Left hindlimb (tissue), 1 donor: ENCODE measurements around the gene ZNF74.
A peak's percentile ranks its signal among the peaks of the same experiment; 100 is the strongest.
"Not testable (repeated sequence)": the region's sequence is repeated elsewhere in the genome, so short reads cannot be mapped to it uniquely, and the experiment has no call there.

Source experiments
- DNase-seq: peaks from one replicate; pipeline ENCODE4 v3.0.0-alpha.2; 2018

Gene ZNF74

DNA sequence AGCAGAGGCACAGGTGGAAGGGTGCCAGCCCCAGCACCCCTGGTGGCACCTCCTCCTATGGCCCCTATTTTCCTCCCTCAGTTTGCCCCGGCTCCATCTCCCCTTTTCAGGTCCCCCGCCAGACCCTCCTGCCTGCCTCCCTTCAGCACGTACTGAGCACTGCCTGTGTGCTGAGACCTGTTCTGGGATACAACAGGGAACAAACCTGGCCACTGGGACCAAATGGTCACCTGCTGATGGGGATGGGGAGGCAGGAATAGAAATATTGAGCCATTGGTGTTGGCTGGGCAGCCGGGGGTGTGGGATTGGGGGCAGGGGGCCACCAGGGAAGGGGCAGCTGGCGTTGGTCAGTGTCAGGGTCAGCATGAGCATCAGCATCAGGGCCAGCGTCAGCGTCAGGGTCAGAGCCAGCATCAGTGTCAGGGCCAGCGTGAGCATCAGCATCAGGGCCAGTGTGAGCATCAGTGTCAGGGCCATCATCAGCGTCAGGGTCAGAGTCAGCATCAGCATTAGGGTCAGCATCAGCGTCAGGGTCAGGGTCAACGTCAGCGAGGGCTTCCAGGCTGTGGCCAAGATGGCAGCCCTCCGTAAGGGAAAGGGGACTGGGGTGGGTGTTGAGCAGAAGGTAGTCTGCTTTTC, 7.5 kb downstream of the ZNF74 start:
- no peak for DNase-seq

DNA sequence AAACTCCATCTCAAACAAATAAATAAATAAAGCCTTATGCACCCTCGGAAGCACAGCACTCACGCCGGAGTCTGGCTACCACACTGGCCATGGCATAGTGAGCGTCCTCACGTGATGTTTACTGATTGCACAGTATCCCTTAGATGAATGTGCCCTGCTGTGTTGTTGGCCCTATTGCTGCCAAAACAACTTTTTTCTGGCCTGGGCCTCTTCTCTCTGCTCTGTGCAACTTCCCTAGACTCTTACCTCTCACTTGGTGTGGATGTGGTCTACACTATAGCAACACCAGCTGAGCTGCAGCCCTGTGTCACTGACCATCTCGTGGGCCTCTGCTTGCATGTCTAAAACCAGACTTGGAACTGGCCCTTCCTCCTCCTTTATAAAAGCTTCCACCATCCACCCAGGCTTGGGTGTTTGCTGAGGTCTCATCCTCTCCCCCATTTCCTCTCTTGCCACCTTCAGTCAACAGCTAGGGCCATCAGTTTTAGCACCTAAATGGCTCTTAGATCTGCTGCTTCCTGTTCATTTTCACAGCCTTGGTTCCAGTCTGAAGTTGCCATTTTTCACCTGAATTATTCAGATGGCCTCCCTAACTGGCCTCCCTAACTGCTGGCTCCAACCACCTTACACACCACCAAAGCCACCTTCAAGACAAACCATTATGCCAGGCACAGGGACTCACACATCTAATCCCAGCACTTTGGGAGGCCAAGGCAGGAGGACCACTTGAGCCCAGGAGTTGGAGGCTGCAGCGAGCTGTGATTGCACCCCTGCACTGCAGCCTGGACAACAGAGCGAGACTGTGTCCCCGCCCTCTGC, 9.2 kb downstream of the ZNF74 start:
- DNase-seq, result no peak

DNA sequence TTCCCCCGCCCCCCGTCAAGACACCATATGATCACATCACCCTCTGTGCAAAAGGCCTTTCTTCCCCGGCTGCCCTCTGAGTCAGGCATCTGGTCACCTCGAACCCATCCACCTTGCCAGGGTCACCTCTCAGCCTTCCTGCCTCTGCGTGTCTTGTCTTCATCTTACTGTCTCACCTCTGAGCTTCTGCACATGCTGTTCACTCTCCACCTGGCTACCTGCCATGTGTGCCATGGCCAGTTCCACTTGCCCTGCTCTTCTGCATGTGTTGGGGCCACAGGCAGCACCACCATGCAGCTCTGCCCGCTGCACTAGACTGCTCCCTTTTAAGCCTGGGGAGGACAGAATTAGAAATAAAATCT, 9.8 kb downstream of the ZNF74 start:
- DNase-seq, result no peak

DNA sequence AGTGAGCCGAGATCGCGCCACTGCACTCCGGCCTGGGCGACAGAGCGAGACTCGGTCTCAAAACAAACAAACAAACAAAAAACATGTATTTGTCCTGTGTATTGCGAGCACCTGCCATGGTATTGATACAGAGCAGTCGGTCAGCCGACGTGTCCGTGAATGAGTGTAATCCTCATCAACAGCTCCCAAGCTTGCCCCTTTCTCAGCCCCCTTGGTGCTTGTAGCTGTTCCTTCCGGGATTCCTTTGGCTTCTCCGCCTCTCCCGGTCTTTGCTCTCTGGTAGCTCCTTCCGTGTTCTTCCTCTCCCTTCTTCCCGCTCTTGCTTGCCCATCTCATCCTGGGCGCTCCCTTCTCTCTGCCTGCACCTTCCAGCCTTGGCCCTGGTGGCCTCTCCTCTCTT, 10.9 kb downstream of the ZNF74 start:
- no peak for DNase-seq

DNA sequence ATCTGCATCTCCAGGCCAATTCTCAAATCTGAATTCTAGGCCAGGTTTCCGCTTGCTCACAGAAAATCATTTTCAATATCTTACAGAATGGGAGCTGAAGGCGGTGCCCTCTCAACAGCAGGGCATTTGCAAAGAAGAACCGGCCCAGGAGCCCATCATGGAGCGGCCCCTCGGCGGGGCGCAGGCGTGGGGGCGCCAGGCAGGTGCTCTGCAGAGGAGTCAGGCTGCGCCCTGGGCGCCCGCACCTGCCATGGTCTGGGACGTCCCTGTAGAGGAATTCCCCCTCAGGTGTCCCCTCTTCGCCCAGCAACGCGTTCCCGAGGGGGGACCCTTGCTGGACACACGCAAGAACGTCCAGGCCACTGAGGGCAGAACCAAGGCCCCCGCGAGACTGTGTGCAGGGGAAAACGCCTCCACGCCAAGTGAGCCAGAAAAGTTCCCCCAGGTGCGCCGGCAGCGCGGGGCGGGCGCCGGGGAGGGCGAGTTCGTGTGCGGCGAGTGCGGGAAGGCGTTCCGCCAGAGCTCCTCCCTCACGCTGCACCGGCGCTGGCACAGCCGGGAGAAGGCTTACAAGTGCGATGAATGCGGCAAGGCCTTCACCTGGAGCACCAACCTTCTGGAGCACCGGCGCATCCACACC, 11.5 kb downstream of the ZNF74 start:
- no peak for DNase-seq

DNA sequence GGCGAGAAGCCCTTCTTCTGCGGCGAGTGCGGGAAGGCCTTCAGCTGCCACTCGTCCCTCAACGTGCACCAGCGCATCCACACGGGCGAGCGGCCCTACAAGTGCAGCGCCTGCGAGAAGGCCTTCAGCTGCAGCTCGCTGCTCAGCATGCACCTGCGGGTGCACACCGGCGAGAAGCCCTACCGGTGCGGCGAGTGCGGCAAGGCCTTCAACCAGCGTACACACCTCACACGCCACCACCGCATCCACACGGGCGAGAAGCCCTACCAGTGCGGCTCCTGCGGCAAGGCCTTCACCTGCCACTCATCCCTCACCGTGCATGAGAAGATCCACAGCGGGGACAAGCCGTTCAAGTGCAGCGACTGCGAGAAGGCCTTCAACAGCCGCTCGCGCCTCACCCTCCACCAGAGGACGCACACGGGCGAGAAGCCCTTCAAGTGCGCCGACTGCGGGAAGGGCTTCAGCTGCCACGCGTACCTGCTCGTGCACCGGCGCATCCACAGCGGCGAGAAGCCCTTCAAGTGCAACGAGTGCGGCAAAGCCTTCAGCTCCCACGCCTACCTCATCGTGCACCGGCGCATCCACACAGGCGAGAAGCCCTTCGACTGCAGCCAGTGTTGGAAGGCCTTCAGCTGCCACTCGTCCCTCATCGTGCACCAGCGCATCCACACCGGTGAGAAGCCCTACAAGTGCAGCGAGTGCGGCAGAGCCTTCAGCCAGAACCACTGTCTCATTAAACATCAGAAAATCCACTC, 12.2 kb downstream of the ZNF74 start:
- no peak for DNase-seq

DNA sequence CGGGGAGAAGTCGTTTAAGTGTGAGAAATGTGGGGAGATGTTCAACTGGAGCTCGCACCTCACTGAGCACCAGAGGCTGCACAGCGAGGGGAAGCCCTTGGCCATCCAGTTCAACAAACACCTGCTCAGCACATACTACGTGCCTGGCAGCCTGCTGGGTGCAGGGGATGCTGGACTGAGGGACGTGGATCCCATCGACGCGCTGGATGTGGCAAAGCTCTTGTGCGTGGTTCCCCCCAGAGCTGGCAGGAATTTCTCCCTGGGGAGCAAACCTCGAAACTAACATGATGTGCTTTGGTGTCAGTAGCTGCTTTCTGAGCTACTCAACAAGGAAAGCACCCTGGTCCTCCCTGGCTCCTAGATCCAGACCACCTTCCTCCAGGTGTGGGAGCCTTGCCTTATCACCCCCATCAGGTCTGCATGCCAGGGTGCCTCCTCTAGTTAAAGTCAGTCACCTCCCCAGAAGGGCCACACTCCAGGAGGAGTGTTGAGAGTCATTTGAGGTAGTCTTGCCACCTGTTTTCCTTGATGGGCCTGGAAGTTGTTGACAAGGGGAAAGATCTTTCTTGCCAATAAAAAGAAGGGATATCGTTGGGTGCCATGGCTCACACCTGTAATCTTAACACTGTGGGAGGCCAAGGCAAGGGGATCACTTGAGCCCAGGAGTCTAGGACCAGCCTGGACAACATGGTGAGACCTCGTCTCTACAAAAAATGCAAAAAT, 12.9 kb downstream of the ZNF74 start:
- no peak for DNase-seq

DNA sequence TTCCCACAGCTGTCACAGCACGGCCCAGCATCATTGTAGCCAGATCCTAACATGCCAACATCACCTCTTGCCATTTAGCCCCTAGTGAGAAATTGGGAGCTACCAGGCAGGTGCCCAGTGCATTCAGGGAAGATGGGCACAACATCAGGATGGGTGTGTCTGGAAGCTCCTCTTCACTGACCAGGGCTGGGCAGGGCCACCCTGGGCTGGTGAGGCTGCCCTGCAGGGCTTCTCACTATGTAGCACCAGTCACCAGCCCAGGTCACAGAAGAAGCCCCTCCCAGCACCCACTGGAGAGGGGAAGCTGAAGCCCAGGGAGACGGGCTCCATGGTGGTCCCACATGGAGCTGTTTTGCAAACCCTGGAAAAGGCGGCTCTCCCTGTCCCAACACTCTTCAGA, 13.9 kb downstream of the ZNF74 start:
- no peak for DNase-seq

DNA sequence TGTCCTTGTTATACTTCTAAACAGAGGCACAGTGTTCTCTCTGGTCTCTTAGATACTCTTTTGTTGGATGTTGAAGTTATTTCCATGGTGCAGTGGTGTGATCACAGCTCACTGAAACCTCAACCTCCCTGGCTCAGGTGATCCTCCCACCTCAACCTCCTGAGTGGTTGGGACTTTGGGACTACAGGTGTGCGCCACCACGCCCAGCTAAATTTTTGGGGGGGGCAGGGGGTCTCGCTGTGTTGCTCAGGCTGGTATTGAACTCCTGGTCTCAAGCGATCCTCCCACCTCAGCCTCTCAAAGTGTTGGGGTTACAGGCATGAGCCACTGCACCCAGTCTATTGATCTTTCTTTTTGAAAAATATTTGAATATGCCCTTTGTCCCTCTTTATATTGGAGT, 14.9 kb downstream of the ZNF74 start:
- no peak for DNase-seq

DNA sequence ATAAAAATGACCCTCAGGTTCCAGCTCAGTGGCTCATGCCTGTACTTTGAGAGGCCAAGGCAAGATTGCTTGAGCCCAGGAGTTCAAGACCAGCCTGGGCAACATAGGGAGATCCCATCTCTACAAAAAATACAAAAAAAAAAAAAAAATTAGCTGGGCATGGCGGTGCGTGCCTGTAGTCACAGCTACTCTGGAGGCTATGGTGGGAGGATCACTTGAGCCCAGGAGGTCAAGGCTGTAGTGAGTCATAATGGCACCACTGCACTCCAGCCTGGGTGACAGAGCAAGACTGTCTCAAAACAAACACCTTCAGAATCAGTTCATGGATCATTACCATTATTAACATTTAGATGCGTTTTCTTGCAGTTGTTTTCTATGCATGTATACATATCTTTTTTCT, 15.4 kb downstream of the ZNF74 start:
- not testable (repeated sequence) for DNase-seq

DNA sequence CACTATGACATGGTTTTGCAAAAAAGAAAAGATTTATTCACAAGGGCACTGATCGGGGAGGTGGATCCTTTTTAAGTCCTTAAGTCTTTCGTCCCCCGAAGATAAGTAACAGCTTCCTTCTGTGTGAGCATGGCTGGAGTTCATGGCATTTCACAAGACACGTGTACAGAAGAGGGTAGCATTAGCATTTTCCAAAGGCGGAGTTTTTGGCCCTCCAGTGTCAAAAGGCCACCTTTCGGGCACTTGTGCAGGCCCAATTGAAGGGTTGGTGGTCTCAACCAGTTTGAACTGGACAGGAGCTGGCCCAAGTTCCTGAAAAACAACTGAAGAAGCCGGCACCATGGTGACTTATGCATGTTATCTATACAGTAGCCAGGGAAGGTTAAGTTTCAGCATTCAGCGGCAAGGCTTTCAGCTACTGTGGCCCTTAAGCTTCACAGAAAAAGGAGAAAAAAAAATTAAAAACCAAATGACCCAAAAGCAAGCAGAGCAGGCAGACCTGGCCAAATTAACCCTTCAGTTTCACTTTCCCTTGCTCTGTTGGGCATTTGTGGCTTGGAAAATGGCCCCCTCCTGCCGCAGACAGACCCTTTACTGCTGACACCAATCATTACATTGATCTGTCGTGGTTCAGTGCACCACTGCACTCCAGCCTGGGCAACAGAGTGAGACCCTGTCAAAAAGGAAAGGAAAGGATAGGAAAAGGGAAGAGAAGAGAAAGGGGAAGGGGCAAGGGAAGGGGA, 18.7 kb downstream of the ZNF74 start:
- DNase-seq, result no peak

DNA sequence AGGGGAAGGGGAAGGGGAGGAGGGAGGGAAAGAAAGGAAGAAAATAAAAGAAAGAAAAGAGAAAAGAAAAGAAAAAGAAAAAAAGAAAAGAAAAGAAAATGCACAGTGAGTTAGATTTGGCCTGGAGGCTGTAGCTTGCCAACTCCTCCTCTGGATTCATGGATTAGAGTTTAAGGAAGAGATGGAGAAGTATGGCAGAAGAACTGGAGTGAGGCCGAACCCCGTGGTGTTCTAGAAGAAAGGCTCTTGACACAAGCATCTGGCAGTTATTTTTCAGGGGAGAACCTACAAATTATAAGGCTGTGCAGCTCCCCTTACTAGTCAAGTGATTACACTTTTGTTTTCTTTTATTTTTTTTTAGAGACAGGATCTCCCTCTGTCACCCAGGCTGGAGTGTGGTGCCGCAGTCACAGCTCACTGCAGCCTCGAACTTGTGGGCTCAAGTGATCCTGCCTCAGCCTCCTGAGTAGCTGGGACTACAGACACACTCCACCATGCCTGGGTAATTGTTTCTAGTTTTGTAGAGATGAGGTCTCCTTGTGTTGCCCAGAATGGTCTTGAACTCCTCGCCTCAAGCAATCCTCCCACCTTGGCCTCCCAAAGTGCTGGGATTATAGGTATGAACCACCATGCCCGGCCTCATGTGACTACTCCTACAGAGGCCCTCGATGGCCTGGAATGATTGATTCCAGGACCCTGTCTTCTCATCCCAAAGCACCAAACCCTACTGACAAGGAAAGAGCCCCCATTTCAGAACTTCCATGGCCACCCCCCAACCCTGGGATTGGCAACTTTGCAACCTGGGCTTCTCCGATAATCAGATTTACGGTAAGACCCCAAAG, 19.5 kb downstream of the ZNF74 start:
- DNase-seq, result no peak

DNA sequence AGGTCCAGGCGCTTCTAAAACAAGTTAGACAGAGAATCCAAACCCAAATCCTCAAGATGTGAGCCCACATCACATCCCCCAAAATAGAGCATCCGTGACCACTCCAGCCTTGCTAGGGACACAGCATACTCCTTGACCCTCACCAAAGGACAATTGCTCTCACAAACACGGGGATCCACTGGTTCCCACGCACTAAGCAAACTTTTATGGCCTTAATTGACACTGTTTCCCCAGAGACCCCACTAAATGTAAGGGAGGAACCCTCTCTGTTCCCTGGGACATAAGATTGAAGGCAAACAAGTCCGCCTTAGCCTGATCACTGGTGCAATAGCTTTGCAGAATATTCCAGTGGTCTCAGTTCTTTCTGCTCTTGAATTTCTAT, 20.1 kb downstream of the ZNF74 start:
- DNase-seq, result no peak

DNA sequence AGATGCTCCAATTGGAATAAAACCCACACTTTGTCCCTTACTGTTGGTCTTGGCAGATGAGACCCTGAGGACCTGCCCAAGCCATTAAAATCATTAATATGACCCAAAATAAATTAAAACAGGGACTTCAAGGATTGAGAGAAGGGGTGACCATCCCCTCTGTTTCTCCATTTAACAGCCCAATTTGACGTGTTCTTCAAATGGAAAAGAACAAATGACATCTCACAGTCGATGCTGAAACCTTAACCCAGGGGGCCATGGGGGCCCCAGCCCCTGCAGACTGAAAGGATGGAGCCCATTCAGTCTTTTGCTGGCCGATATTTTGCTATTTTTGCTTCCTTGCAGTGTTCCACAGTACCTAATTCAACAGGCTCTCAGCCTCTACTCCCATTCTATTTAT, 20.5 kb downstream of the ZNF74 start:
- DNase-seq, result no peak

DNA sequence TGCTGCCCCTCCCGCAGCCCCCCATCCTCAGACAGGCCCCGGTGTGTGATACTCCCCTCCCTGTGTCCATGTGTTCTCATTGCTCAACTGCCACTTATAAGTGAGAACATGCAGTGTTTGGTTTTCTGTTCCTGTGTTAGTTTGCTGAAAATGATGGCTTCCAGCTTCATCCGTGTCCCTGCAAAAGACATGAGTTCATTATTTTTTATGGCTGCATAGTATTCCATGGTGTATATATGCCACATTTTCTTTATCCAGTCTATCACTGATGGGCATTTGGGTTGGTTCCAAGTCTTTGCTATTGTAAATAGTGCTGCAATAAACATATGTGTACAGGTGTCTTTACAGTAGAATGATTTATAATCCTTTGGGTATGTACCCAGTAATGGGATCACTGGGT, 21.3 kb downstream of the ZNF74 start:
- not testable (repeated sequence) for DNase-seq

DNA sequence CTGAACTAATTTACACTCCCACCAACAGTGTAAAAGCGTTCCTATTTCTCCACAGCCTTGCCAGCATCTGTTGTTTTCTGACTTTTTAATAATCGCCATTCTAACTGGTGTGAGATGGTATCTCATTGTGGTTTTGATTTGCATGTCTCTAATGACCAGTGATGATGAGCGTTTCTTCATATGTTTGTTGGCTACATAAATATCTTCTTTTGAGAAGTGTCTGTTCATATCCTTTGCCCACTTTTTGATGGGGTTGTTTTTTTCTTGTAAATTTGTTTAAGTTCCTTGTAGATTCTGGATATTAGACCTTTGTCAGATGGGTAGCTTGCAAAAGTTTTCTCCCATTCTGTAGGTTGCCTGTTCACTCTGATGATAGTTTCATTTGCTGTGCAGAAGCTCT, 21.7 kb downstream of the ZNF74 start:
- DNase-seq, result not testable (repeated sequence)

DNA sequence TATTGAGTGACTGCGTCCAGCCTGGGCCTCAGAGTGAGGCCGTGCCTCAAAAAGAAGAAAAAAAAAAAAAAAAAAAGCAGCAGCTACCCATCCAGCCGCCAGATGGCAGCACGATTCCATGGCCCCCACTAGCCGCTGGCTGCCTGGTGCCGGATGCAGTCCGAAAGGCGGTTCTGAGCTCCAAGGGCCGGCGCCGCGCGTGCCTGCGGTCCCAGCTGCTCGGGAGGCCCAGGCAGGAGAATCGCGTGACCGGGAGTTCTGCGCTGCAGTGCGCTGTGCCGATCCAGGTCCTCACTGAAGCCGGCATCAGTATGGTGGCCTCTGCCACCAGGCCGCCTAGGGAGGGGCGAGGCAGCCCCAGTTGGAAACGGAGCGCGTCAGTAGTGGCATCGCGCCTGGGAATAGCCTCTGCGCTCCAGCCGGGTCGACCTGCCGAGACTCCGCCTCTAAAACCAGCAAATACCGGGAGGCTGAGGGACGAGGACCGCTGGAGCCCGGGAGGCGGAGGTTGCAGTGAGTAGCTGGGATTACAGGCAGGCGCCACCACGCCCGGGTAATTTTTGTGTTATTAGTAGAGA, 24.3 kb downstream of the ZNF74 start:
- DNase-seq, result peak; percentile 90

DNA sequence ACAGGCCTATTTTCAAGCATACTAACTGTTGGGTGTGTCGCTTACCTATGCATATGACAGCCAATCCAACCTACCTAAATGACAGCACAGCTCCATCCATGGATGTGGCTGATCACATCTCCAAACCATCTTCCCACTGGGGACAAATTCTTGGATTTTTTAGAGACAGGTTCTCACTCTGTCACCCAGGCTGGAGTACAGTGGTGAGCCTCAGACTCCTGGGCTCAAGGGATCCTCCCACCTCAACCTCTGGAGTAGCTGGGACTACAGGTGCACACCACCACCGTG, 25.7 kb downstream of the ZNF74 start:
- no peak for DNase-seq

DNA sequence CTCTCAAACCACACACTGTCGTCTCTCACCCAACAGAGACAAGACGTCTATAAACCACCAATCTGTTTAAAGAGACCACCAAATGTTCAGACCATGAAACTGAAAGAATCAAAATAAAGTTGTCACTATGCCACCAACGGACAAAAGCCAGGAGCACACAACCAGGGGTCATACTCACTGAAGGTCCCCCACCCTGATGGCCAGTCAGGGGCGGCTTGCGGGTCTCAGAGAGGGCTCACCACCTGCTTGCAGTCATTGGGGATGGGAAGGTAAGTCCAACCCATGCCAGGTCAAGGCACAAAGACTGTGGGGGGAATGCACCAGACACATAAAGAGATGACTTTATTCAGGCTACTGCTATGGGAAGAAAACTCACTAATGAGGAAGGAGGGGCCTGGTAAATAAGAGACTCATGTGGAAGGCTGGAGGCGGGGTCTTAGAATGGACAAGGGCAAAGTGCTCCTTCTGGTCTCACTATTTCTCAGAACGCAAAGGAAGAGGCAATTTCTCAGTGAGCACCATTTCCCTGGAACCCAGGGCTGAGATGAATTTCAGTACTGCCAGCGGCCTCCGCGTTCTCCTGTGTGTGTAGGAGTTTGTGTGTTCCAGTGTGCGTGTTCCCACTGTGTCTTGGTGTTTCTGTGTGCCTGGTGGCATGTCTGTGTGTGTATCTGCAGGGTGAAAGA, 26.3 kb downstream of the ZNF74 start:
- no peak for DNase-seq

DNA sequence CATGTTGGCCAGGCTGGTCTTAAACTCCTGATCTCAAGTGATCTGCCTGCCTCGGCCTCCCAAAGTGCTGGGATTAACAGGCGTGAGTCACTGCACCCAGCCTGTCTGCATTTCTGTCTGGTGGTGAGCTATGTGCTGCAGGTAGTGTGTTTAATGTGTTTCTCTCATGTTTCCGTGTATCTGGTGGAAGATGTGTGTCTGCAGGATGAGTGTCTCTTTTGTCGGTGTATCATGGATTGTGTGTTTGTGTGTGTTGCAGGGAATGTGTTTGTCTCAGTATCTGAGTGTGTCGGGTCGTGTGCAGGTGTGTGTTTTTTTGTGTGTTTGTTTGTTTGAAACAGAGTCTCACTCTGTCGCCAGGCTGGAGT, 27.5 kb downstream of the ZNF74 start:
- no peak for DNase-seq
